ENCODE measurements around the gene IREB2. TPM values are rescaled to one million over a fixed set of nuclear protein-coding genes. Genes with fewer than 3 reads are reported as not detected.

The IREB2 gene
- total RNA-seq, 4 donors from 2014 or later, result 25.6 to 87.5 (median 48.6) TPM

- 3% methylated on average over 17 of the region's 17 CpGs for WGBS
- no peak for DNase-seq (ENCODE audit: low spot score in 2 of 2)
- Histone ChIP-seq H3K27me3 (no peaks in the 10 kb centered on the region), H3K9me3 (no peaks in the 10 kb centered on the region), H3K4me1 (peaks cover 31% of the 10 kb centered on the region), H3K4me3 (peak overlapping the region; percentile 93), H3K27ac (peak overlapping the region; percentile 96), H3K36me3 (peaks cover 34% of the 10 kb centered on the region)
- TF ChIP-seq POLR2A (IDR thresholded peaks at IDR 0.05) (no peak), CTCF (IDR thresholded peaks at IDR 0.05) (no peak), POLR2AphosphoS5 (IDR thresholded peaks at IDR 0.05) (no peak), EP300 (IDR thresholded peaks at IDR 0.05) (no peak)
These were observed 103.1 kb downstream of the IREB2 start for GRCh38 chr15:78540871-78541743.

DNA sequence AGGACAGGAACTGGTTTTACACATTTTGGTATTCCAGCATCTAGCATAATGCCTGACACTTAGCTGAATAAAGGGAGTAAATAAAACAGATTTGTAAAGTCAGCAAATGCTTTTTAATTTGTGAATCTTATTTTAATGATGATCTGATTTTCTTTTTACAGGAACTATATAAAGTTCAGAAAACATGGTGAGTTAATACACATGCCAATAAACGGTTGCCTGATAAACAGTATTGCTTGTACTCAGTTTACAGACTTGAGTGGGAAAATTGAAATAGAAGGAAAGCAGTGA lies 103.7 kb downstream of the IREB2 start:
- 24% methylated on average over 1 of the region's 1 CpG for WGBS
- TF ChIP-seq POLR2A (IDR thresholded peaks at IDR 0.05) (no peak), POLR2AphosphoS5 (IDR thresholded peaks at IDR 0.05) (no peak), CTCF (IDR thresholded peaks at IDR 0.05) (no peak), EP300 (IDR thresholded peaks at IDR 0.05) (no peak)
- H3K36me3 ChIP-seq, result peaks cover 40% of the 10 kb centered on the region
- no peaks in the 10 kb centered on the region for H3K9me3 ChIP-seq
- H3K27me3 ChIP-seq, result no peaks in the 10 kb centered on the region
- DNase-seq (ENCODE audit: low spot score in 2 of 2), result no peak
- no peak overlapping the region for H3K27ac ChIP-seq
- H3K4me3 ChIP-seq, result peak overlapping the region; percentile 93
- H3K4me1 ChIP-seq, result peaks cover 31% of the 10 kb centered on the region

GRCh38 chr15:78542647-78543046 lies 104.6 kb downstream of the IREB2 start:
- Histone ChIP-seq H3K36me3 (peaks cover 49% of the 10 kb centered on the region), H3K27ac (no peak overlapping the region), H3K4me3 (no peak overlapping the region), H3K4me1 (peaks cover 31% of the 10 kb centered on the region), H3K9me3 (no peaks in the 10 kb centered on the region), H3K27me3 (no peaks in the 10 kb centered on the region)
- no peak for DNase-seq (ENCODE audit: low spot score in 2 of 2)
- TF ChIP-seq EP300 (IDR thresholded peaks at IDR 0.05), result no peak
- TF ChIP-seq POLR2AphosphoS5 (IDR thresholded peaks at IDR 0.05), result no peak
- TF ChIP-seq POLR2A (IDR thresholded peaks at IDR 0.05), result no peak
- no peak for TF ChIP-seq CTCF (IDR thresholded peaks at IDR 0.05)
- 96% methylated on average over 3 of the region's 3 CpGs for WGBS

- H3K27ac ChIP-seq, result no peak overlapping the region
- H3K9me3 ChIP-seq, result no peaks in the 10 kb centered on the region
- no peaks in the 10 kb centered on the region for H3K4me1 ChIP-seq
- TF ChIP-seq EP300 (IDR thresholded peaks at IDR 0.05) (no peak), CTCF (IDR thresholded peaks at IDR 0.05) (no peak), POLR2AphosphoS5 (IDR thresholded peaks at IDR 0.05) (no peak), POLR2A (IDR thresholded peaks at IDR 0.05) (no peak)
- DNase-seq (ENCODE audit: low spot score in 2 of 2), result no peak
- WGBS, result 81% methylated on average over 6 of the region's 6 CpGs
- H3K36me3 ChIP-seq, result peaks cover 57% of the 10 kb centered on the region
- no peak overlapping the region for H3K4me3 ChIP-seq
- no peaks in the 10 kb centered on the region for H3K27me3 ChIP-seq
These were observed 112.2 kb downstream of the IREB2 start for GRCh38 chr15:78550194-78550593.

- no peaks in the 10 kb centered on the region for H3K9me3 ChIP-seq
- WGBS, result 79% methylated on average over 3 of the region's 3 CpGs
- H3K4me1 ChIP-seq, result no peaks in the 10 kb centered on the region
- DNase-seq (ENCODE audit: low spot score in 2 of 2), result no peak
- peaks cover 51% of the 10 kb centered on the region for H3K36me3 ChIP-seq
- no peaks in the 10 kb centered on the region for H3K27me3 ChIP-seq
- H3K4me3 ChIP-seq, result no peak overlapping the region
- TF ChIP-seq EP300 (IDR thresholded peaks at IDR 0.05), result no peak
- no peak for TF ChIP-seq CTCF (IDR thresholded peaks at IDR 0.05)
- TF ChIP-seq POLR2A (IDR thresholded peaks at IDR 0.05), result no peak
- TF ChIP-seq POLR2AphosphoS5 (IDR thresholded peaks at IDR 0.05), result no peak
- H3K27ac ChIP-seq, result no peak overlapping the region
These were observed 112.8 kb downstream of the IREB2 start for GRCh38 chr15:78550815-78551214.

Other genes with a start within 250 kb of the IREB2 start
- gene ACSBG1, start 203.7 kb upstream of the IREB2 start, total RNA-seq, result 100 to 1,000 TPM in 2 of 4 donors, 10 to 100 TPM in 2; 61.8 to 375 (median 102) TPM
- gene DNAJA4, start 173.7 kb upstream of the IREB2 start, total RNA-seq, result 100 to 1,000 TPM in 1 of 4 donors, 10 to 100 TPM in 3; 42.8 to 115 (median 58.7) TPM
- gene SKIC8, start 138.6 kb upstream of the IREB2 start, total RNA-seq, result 10 to 100 TPM; 42.9 to 69.9 (median 56.2) TPM
- 1 to 10 TPM in 3 of 4 donors, not detected in 1; 2.6 to 8.7 (median 8.5) TPM for gene CRABP1, start 97.9 kb upstream of the IREB2 start, total RNA-seq
- 1 to 10 TPM; 2.6 to 9.6 (median 6.1) TPM for gene HYKK, start 69.4 kb downstream of the IREB2 start, total RNA-seq
- 100 to 1,000 TPM; 102 to 113 (median 106) TPM for gene PSMA4, start 102.2 kb downstream of the IREB2 start, total RNA-seq
- 1 to 10 TPM in 3 of 4 donors, under 1 TPM in 1; 0.72 to 2.8 (median 1.4) TPM for gene CHRNA5, start 127.3 kb downstream of the IREB2 start, total RNA-seq
- gene CHRNA3, start 182.8 kb downstream of the IREB2 start, total RNA-seq, result 1 to 10 TPM in 2 of 4 donors, under 1 TPM in 1, not detected in 1; 0.70 to 1.9 (median 1.6) TPM
- gene CHRNB4, start 203.0 kb downstream of the IREB2 start, total RNA-seq, result under 1 TPM in 1 of 4 donors, not detected in 3; 0.47 TPM

Measured in suprapubic skin (tissue), 4 donors.